Stimulated activated CD4-positive, alpha-beta T cell treated with anti-CD3 and anti-CD28 coated beads, TNF-alpha, amount 100 ng/mL, for 4 hours (primary cell): Measurements from ENCODE around the gene PDYN.

Experiments used
- DNase-seq, 3 experiments: peaks; one replicate each; pipeline ENCODE4 v3.0.0-alpha.2; 2020; ENCODE audit warnings: low read depth in 3 of 3

PDYN gene

DNA sequence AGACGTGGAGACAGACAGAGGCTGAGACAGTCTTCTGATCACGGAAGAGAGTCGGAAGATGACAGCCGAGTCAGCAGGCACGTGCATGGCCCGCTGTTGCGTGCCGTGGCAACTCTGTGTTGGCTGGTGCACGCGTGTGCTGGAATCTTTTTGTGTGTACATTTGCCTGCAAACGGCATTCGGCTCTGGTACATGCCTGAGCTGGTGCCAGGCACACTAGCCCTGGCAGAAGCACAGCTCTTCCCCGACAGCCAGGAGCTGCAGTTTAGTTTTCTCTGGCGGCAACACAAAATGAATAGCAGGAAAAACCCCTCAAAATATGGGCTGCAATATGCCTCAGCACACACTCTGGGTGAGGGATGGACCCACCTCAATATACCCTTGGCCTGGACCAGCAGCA, 769 bp upstream of the PDYN start:
- no peak for DNase-seq

DNA sequence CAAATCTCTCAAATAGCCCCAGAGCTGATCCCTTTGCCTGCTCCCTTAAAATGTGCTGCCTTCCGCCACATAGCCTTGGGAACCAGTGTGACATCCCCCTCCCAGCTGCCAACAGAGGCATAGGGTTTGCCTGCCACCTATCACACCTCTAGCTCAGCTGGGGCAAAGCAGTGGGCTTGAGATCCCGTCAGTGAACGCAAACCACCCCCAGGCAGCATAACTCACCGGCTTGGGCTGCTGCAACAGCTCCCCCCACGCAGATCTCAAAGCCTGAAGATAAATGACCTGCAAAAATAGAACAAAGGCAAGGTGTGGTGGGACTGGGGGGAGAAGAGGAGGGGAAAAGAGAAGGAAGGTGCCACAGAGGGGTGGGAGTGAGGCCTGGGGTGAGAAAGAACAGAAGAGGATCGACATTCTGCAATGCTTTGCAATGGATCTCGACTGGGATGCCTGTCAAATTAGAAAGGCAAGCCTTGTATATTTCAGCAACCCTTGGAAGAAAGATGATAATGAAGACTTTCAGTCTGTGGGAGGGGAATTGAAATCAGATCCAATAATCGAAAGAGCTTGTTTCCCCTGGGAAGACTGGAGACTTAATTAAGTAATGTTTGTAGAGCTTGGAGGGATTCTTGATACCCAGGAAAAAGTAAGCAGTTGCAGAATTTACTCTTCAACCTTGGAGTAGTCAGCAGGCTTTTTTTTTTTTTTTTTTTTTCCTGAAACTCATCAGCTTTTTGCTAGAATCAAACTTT, 1.3 kb downstream of the PDYN start:
- no peak for DNase-seq

DNA sequence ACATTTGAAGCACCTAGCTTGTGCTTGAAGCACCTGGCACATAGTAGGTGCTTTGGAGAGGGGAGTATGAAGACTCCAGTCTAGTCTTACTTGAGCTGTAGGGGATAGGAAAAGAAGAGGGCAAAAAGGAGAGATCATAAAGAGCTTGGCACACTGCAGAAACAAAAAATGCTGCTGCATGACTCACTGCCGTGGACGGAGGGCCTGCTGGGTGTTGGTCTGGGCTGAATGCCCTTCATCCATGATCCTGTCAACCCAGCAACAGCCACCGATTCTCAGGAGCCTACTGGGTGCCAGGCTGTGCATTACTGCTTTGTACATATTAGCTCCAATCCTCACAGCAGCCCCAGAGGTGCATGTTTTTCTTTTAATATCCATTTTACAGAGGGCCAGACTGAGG, 6.0 kb downstream of the PDYN start:
- DNase-seq, result no peak

DNA sequence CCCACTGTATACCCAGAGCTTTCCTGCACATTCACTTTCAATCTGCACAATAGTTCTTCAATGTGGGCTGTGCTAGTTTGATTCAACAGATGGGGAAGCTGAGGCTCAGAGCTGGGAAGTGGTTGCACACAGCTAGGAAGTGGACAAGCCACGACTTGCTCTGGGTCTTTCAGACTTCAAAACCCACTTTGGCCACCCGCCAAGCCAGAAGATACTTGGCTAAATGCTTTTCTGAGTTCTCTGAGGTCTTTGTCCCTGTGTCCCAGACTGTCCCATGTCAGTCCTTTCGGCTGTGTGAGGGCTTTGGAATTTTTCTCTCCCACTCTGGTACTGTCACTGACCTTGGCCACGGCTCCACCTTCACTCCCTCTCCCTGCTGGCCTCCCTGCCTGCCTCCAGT, 10.6 kb downstream of the PDYN start:
- DNase-seq, result no peak

DNA sequence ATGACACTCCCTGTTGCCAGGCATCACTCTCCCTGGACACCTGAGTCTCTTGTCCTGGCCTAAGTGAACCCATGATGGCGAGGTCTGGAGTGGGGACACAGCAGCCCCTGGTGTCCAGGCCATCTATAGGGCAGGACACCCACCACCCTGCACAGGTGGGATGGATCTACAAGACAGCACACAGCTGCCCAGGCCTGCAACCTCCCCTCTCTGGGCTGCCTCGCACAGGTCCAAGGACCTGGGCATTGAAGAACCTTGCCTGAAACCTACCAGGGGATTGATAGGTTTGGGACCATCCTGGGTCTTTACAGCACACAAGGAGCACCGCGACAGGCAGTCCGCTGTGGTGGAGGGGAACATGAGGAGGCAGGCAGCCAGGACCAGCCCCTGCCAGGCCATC, 11.2 kb downstream of the PDYN start:
- DNase-seq, result no peak

DNA sequence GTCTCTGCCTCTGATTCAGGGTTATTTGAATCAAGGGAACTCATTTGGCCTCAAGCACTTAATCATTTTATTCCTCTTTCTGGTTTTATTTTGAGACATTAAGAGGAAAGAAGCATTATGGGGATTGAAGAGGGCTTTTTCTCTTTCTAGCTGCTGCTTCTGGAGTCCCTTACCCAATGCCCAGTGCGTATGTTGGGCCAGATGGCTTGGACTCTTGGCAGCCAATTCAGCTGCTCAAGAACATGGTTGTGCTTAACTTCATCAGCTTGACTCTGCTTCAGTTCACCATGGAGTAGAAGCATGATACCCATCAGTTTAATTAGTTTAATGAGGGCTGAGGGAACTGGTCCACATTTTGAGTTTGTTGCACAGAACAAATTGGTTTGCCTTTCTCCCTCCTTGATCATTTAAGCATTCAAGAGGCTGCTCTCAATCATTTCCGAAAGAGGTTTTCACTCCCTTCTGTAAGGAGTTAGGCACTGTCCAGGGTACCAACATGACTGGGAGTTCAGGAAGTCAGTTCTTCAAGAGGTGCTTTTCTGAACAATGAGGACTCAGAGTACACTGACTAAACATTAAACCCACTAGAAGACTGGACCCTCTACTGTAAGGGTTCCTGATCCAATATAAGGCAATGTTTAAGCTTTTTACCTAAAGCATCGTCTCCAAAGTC, 14.6 kb downstream of the PDYN start:
- DNase-seq, result no peak

DNA sequence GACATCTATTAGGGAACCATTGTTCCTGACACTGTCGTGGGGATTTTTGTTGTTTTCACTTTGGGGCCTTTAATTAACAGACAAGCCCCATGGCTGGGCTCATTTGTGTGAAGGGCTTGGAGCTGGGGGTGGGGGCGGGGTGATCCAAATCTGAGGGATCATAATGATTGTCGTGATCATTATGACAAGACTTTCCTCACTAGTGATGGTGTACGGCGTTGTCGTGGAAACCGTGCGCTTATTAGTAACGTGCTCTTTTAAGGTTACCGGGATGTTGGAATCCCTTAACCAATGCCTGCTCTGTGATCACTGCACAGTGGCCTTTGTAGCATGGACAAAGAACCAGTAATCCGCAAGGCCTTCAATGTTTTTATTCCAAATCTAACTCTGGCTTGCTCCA, 18.6 kb downstream of the PDYN start:
- DNase-seq, result no peak

DNA sequence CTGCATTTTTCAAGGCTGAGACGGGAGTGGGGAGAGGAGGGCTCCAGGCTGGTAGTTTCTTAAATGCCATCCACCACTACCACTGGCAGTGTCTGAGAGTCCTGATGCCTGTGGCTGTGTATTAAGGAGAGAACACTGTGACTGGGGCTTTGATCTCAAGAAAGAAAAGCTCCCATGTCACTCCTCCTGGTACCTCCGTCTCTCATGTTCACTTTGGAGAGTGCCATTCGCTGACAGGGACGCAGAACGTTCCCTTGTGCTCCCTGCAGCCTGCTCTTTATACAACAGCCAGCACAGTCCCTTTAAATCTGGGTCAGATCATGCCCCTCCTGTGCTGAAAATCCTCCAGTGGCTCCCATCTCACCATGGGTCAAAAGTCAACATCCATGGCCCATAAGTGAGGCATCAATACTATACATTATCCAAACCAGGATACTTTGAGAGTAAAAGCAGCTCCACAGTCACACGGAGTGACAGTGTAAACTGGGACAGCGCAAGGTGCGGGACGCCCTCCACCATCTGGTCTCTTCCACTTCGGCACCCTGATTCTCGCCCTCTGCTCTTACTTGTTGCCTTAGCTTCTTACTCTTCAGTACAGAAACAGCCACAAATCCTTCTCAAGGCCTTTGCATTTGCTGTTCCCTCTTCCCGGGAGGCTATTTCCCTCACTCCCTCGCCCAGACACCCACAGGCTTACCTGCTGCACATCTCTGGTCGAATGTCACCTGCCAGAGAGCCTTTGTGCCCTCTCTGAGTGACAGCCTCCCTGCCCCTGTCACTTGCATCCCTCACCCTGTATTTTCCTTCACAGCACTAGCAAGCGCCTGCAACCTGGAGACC, 20.0 kb downstream of the PDYN start:
- DNase-seq, result no peak

DNA sequence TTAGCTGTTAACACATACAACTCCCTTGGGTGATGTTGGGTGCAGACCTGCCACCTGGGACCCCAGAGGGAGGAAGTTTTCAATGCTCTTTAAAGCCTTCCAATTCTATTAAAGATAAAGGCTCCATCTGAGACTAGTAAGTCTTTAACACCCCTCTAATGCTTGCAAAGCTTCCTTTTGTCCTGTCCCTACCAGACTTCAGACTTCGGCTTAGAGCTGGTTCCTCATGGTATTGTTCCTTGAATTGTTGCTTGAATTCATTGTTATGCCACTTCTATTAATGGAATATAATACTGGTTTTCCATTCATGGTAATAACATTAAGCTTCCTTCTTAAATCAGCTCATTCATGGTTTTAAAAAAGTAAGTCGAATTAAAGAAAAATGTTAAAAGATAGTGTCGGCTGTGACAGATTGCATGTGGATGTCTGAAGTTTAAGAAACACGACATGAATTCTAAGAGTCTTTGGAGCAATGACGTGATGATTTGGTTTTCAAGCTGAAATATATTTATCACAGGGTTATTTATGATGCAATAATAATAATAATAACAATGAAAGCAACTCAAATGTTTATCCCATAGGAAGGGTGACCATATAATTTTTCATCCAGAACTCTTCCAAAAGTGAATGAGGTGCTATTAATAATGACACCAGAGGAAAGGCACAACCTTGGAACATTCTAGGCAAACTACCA, 21.8 kb downstream of the PDYN start:
- DNase-seq, result no peak

DNA sequence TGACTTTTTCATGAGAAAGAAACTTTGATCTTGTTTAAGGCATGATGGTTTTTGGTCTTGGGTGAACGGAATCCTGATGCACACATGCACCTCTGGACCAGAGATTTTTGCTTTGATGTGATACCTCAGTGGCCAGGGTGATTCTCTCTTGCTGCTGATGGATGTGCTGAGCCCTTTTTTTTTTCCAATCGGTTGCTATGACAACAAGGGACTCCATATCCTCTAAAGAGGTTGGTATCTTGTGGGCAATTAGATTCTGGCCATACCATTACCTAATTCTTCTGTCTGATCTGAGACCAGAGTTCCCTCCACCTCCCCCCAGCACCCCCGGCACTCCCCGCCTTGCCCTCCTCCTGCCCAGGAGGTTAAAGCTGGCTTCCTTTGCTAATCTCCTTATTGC, 24.9 kb downstream of the PDYN start:
- DNase-seq, result no peak

DNA sequence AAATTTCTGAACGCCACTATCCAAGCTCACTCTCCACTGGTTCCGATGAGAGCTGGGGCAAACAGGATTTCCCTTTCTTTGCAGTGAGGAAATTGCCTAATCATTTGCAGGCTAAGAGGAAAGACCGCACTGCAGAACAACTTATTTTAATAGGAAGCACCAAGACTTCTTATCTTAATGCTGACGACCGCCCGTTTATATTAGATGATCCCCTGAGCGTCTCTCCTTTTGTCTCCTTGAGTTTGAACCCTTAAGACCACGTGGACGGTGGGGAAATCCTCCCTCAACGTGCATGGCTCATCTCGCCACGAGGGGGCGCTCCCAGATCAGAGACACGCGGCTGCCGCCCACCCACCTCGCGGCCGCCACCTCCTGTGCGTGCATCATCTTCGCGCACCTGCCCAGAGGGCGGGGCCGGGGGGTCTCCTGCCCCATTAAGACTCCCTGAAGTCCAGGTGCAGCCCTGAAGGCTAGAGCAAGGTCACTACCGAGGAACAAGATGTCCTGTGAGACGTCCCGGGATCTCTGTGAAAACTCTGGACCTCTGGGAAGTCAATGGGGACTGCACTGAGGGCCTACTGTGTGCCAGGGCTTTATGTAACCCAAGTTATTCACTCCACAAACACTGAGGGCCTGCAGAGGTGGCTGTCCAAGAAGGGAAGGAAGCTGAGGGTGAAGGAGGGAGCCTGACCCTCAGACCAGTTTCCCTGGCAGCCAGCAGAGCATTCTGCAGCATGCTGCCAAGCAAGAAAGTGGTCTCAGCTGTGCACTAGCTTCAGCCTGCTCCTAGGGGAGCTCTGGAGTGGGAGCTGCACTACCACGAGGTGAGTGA, 28.1 kb downstream of the PDYN start:
- peak; percentile 69 to 88 (median 74) for DNase-seq

DNA sequence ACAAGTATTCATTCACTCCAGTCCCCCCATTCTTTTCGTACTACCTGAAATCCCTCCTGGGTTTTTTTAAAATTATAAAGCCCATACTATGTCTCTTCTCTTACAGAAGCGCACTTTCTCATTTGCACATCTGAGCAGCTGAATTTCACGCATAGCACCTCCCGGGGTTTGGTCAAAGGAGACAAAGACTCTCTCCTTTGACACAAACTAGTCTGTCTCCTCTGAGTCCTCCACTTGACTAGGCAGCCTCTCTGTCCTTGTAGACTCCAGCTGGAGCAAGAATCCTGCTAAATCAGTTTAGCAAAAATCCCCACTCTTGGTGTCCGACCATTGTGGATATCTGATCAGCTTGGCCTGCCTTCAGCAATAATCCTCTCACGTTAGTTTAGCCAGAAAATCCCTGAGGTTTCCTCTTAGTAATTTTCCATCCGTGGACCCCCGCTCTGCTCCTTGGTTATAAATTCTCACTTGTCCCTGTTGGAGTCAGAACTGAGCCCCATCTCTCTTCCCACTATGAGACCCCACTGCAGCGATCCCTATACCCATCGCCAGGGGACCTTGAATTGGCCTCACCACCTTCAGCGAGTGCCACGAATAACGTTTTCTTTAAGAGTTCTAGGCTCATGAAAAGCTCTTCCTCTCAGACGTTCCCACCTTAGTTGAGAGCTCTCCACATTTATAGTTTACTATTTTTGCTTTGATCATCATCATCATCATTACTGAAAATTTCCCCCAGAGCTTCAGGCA, 29.0 kb downstream of the PDYN start:
- DNase-seq, result no peak

DNA sequence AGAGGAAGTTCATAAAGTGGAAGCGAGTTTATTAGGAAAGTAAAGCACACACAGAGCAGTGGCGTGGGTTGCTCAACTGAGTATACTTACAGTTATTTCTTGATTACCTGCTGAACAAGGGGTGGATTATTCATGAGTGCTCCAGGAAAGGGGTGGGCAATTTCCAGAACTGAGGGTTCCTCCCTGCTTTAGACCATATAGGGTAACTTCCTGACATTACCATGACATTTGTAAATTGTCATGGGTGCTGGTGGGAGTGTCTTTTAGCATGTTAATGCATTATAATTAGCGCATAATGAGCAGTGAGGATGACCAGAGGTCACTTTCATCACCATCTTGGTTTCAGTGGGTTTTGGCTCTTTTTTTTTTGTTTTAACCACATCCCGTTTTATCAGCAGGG, 29.8 kb downstream of the PDYN start:
- DNase-seq, result no peak

DNA sequence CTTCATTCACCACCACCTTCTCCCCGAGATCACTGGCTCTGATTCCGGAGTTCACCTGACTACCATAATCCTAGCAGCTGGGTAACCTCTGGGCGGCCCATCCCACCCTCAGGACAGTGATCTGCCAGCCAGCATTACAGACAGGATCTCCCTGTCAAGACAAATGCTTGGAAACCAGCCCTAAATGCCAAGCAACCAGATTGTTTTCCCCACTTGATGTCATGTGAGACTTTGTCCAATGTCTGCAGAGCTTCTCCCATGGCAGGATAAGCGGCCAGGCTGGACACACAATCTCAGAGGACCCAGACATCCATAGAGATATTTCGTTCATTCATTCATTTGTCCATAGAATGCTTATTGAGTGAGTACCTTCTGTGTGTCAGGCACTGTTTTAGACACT, 32.5 kb downstream of the PDYN start:
- no peak for DNase-seq

DNA sequence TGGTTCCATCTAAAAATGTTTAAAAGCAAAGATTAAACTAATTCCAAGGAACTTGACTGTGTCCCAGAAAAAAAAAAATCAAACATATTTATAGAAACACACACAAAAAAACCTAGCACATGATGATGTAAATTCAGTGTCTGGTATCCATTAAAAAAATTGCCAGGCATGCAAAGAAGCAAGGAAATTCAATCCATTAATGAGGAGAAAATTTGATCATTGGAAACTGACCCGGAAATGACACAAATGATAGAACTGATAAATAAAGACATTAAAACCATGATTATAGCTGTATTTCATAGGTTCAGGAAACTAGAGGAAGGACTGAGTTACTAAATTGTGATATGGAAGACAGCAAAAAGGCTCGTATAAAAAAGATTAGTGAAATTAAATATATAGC, 34.7 kb downstream of the PDYN start:
- DNase-seq, result no peak

DNA sequence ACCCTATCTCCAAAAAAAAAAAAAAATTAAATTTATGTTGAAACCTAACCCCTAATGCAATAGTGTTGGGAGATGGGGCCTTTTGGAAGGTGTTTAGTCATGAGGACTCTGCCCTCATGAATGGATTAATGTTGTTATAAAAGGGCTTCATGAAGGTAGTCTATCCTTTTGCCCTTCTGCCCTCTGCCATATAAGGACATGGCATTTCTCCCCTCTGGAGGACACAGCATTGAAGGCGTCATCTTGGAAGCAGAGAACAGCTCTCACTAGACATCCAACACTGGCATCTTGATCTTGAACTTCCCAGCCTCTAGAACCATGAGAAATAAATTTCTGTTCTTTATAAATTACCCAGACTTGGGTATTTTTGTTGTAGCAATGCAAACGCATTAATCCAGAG, 35.4 kb downstream of the PDYN start:
- no peak for DNase-seq

DNA sequence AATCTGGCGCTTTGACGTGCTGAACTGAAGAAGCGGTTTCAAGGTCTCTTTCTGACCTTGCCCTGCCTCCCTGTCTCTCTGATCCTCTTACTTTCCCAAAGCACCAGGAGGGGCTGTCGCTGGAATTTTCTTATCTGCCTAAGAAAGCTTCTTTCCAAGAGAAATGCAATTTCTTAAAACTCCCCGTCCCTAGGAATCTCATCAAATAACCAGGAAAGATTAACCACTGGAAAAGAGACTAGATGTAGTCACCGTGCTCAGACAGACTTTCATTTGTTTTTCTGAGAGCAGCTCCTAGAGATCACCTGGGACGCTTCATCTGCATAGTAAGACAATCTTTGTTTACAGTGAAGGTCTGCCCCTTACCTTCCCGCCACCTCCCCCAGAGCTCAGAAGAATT, 38.6 kb downstream of the PDYN start:
- DNase-seq, result no peak

DNA sequence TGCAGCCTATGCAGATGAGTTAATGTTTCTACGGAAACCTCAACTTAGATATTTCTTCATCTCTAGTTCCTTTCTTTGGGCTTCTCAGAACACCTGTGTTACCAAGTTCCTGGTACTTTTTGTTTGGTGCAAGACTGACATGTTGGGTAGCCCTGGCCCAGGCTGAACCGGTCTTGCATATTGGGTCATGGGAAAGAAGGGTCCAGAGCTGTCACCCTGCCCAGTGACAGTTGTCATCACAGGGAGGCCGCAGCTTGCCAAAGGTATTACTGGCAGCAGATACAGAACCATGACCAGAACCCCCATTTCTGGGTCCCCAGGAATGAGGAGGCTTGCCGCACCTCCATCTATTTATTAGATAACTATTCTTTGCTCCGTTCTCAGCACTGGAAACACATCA, 40.2 kb downstream of the PDYN start:
- no peak for DNase-seq

DNA sequence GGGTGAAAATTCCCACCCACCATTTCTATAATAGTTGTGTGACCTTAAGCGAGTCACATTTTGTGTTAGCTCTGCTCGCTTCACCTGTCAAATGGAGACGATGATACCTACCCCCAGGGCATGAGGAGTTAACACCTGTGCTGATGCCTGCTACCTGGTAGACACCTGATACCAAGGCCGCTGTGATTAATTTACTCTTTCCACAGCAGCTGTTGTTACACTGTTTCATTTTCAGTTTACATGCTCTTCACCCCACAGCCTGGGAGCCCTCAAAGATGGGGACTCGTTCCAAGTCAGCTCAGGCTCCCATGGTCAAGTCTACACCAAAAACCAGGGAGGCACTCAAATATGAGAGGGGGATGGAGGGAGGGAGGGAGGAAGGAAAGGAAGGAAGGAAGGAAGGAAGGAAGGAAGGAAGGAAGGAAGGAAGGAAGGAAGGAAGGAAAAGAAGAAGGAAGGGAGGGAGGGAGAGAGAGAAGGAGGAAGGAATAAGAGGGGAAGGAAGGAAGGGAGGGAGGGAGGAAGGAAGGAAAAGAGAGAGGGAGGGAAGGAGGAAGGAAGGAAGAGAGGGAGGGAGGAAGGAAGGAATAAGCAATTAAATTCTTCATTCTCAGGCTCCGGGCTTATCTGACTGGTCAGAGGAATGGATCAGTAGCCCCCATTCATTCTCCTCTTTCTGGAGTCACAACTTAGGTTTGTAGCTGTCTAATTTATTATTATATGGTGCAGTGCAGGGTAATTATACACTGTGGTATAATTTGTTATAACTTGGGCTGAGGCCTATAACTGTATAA, 40.9 kb downstream of the PDYN start:
- DNase-seq, result no peak
